ENCODE measurements around the gene FGF6. TPM values are rescaled to one million over a fixed set of nuclear protein-coding genes. Genes with fewer than 3 reads are reported as not detected.

Gene FGF6
- total and polyA plus RNA-seq, 10 donors: not detected

DNA sequence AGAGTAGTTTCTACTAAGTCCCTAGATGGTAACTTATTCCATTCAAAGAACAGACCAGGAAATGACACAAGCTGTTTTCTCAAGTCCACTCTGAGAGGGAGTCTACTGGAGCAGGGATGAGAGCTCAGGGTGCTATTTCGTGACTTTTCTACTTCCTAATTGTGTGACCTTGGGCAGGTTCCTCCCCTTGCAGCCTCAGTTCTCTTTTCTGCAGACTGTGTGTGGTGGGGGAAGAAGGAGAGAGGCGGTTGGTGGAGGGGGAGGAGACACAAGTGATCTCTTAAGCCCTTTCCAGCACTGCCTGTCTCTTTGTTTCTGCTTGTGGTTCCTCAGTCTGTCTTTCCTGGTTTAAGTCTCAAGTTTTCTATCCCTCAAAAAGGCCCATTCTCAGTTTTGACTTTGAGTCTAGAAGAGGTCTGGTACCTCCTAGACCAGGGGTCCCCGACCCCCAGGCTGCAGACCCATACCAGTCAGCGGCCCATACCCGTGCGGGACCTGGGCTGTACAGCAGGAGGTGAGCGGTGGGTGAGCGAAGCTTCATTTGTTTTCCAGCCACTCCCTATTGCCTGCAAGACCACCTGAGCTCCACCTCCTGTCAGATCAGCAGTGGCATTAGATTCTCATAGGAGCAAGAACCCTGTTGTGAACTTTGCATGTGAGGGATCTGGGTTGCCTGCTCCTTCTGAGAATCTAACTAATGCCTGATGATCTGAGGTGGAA lies 10.7 kb downstream of the FGF6 start:
- no peak for TF ChIP-seq POLR2A (IDR thresholded peaks at IDR 0.05)
- TF ChIP-seq POLR2AphosphoS5 (IDR thresholded peaks at IDR 0.05): no peak
- TF ChIP-seq, protein P1, sequence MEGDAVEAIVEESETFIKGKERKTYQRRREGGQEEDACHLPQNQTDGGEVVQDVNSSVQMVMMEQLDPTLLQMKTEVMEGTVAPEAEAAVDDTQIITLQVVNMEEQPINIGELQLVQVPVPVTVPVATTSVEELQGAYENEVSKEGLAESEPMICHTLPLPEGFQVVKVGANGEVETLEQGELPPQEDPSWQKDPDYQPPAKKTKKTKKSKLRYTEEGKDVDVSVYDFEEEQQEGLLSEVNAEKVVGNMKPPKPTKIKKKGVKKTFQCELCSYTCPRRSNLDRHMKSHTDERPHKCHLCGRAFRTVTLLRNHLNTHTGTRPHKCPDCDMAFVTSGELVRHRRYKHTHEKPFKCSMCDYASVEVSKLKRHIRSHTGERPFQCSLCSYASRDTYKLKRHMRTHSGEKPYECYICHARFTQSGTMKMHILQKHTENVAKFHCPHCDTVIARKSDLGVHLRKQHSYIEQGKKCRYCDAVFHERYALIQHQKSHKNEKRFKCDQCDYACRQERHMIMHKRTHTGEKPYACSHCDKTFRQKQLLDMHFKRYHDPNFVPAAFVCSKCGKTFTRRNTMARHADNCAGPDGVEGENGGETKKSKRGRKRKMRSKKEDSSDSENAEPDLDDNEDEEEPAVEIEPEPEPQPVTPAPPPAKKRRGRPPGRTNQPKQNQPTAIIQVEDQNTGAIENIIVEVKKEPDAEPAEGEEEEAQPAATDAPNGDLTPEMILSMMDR (IDR thresholded peaks at IDR 0.05 in 8 of 11, conservative IDR thresholded peaks at IDR 0.05 in 3 of 11): no peak
- 70 to 77% (median 76%) methylated on average over 8 of the region's 8 CpGs for WGBS, 5 donors
- intact Hi-C loops (cut with DNase I; ENCODE audit: low total_unique reads): no loop called here
- Histone ChIP-seq H3K36me3 (no peaks in the 10 kb centered on the region), H3K4me3 (no peak overlapping the region), H3K9me3 (no peaks in the 10 kb centered on the region), H3K27me3 (replicated peaks in 1 of 7) (peaks cover 0 to 9% (median 0%) of the 10 kb centered on the region in 7 donors), H3K4me1 (peaks cover 0 to 30% (median 7%) of the 10 kb centered on the region in 6 donors), H3K27ac (no peak overlapping the region)
- no peak for DNase-seq

DNA sequence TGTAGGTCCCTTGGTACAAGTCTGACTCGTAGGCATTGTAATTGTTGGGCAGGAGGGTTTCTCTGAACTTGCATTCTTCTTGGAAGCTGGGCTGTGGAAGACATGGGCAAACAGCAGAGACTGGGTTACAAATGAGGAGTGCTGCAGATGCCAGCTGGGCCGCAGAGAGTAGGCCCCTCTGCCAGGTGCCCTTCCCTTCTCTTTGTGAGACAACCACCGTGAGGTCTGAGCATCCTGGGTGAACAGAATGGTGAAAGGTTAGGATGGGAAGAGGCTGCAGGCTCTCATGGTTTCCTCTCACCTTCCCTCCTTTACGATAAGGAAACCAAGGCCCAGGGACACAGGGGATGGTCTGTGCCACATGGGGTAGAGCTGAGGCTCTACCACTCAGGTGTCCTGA lies 11.3 kb downstream of the FGF6 start:
- H3K27me3 ChIP-seq (replicated peaks in 1 of 7): peaks cover 0 to 9% (median 0%) of the 10 kb centered on the region in 7 donors
- TF ChIP-seq POLR2A (IDR thresholded peaks at IDR 0.05) (no peak), POLR2AphosphoS5 (IDR thresholded peaks at IDR 0.05) (no peak)
- TF ChIP-seq, protein P1 (IDR thresholded peaks at IDR 0.05 in 8 of 11, conservative IDR thresholded peaks at IDR 0.05 in 3 of 11): no peak
- H3K4me3 ChIP-seq: no peak overlapping the region
- no peak for DNase-seq
- H3K4me1 ChIP-seq: peaks cover 0 to 24% (median 3%) of the 10 kb centered on the region in 6 donors
- no peak overlapping the region for H3K27ac ChIP-seq
- 71 to 78% (median 74%) methylated on average over 4 of the region's 4 CpGs for WGBS, 5 donors
- no peaks in the 10 kb centered on the region for H3K9me3 ChIP-seq
- H3K36me3 ChIP-seq: no peaks in the 10 kb centered on the region
- intact Hi-C loops (cut with DNase I; ENCODE audit: low total_unique reads): no loop called here

DNA sequence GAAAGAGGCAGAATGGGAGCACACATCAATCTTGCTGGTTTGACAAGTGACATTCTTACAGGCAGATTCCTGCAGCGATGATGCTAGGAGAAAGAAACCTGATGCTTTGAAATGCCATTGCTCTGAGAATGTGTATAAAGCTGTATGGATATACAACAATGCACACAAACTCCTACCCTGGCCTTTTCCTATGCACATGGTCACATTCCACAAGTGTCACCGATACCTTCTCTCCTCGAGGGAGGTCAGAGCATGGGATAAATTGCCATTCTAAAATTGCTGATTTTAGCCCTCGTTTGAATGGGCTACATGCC lies 11.9 kb downstream of the FGF6 start:
- 70 to 86% (median 79%) methylated on average over 4 of the region's 4 CpGs for WGBS, 5 donors
- intact Hi-C loops (cut with DNase I; ENCODE audit: low total_unique reads): no loop called here
- H3K27me3 ChIP-seq (replicated peaks in 1 of 7): peaks cover 0 to 9% (median 0%) of the 10 kb centered on the region in 7 donors
- H3K9me3 ChIP-seq: no peaks in the 10 kb centered on the region
- TF ChIP-seq, protein P1 (IDR thresholded peaks at IDR 0.05 in 8 of 11, conservative IDR thresholded peaks at IDR 0.05 in 3 of 11): no peak
- TF ChIP-seq POLR2A (IDR thresholded peaks at IDR 0.05): no peak
- no peak for TF ChIP-seq POLR2AphosphoS5 (IDR thresholded peaks at IDR 0.05)
- DNase-seq: no peak
- no peak overlapping the region for H3K4me3 ChIP-seq
- H3K4me1 ChIP-seq: peaks cover 0 to 18% (median 0%) of the 10 kb centered on the region in 6 donors
- H3K27ac ChIP-seq: no peak overlapping the region
- H3K36me3 ChIP-seq: no peaks in the 10 kb centered on the region

DNA sequence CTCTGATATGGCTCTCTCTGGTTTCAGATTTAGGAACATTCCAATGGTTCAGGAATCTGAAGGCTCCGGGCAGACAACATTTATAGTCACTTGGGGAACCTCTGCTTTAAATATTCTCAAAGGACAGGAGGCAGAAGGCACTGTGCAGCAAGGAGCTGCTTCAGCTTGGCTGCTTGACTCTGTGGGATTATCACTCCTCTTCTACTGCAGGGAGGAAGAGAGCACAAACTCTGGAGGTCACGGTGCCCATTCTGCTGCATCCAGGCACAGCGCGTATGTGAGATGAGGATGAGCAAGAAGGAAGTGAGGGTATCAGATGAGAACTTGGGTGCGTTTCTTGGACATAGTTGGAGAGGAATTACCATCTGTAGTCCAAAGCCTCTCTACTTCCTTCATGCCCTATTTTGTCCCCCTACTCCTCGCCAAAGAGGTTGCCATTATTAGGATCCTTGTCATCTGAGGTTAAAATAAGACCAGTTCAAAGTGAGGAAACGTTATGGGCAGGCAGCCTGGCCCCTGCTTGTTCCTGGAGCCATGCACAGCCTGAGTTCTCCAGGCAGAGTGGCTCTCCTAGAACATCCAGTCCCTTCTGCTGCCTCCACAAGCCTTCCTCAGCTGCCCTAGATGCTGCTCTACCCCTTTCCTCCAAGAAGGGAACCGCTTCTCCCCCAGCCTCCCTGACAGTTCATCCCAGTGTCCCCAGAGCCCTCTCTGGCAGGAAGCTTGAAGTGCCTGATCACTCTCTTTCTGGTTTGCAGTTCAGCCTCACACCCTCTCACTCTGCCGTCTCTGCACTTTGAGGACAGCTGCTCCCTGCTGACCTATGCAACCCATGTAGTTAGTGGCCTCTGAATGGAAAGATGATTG lies 12.5 kb downstream of the FGF6 start:
- 61 to 73% (median 64%) methylated on average over 9 of the region's 9 CpGs for WGBS, 5 donors
- H3K27ac ChIP-seq: no peak overlapping the region

More for the DNA sequence above, 12.5 kb downstream of the FGF6 start:
- Histone ChIP-seq H3K36me3 (no peaks in the 10 kb centered on the region), H3K9me3 (no peaks in the 10 kb centered on the region), H3K4me1 (peaks cover 0 to 18% (median 0%) of the 10 kb centered on the region in 6 donors), H3K4me3 (no peak overlapping the region), H3K27me3 (replicated peaks in 1 of 7) (peaks cover 0 to 9% (median 0%) of the 10 kb centered on the region in 7 donors)
- TF ChIP-seq, protein P1 (IDR thresholded peaks at IDR 0.05 in 8 of 11, conservative IDR thresholded peaks at IDR 0.05 in 3 of 11): no peak
- TF ChIP-seq POLR2AphosphoS5 (IDR thresholded peaks at IDR 0.05): no peak
- no peak for TF ChIP-seq POLR2A (IDR thresholded peaks at IDR 0.05)
- intact Hi-C loops (cut with DNase I; ENCODE audit: low total_unique reads): no loop called here
- DNase-seq: no peak

All from spleen (tissue), 11 donors.